Measurements from ENCODE around the gene MAP3K3.

Gene MAP3K3

GRCh38 chr17:63703029-63703428 is 80.8 kb downstream of the MAP3K3 start:
- TF ChIP-seq, protein P1, sequence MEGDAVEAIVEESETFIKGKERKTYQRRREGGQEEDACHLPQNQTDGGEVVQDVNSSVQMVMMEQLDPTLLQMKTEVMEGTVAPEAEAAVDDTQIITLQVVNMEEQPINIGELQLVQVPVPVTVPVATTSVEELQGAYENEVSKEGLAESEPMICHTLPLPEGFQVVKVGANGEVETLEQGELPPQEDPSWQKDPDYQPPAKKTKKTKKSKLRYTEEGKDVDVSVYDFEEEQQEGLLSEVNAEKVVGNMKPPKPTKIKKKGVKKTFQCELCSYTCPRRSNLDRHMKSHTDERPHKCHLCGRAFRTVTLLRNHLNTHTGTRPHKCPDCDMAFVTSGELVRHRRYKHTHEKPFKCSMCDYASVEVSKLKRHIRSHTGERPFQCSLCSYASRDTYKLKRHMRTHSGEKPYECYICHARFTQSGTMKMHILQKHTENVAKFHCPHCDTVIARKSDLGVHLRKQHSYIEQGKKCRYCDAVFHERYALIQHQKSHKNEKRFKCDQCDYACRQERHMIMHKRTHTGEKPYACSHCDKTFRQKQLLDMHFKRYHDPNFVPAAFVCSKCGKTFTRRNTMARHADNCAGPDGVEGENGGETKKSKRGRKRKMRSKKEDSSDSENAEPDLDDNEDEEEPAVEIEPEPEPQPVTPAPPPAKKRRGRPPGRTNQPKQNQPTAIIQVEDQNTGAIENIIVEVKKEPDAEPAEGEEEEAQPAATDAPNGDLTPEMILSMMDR (conservative IDR thresholded peaks at IDR 0.05), result no peak
- no peak for TF ChIP-seq ZFX (IDR thresholded peaks at IDR 0.05)
- H3K27ac ChIP-seq, result no peak overlapping the region

DNA sequence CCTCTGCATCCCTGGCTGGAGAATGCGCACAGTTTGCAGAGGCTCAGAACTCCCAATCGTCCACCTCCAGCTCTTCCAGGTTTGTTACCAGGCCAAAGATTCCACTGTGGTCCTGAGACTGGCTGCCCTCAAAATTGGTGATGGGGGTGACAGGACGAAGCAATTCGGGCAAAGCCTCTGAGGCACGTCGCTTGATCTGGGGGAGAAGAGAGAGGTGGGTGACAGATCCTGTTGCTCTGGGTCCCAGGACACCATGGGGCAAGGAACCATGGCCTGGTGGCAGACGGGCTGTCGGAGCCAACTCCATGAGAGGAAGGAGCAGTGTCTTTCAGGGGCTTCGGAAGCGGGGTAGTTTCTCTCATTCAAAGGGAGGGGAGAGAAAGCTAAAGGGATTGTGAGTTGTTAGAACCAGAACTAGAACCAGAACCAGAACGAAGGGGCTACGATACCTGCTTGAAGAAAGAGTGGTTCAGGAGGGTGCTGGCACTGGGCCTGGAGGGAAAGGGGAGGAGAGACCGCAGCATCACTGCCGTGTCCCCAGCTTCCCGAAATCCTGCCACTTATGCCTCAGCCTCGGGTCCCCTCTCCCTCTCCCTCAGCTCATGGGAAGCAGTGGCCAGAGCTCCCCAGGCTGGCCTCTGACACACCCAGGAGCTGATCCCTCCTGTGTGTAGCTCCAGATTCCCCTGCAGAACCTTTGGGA is 81.5 kb downstream of the MAP3K3 start:
- no peak overlapping the region for H3K27ac ChIP-seq
- TF ChIP-seq, protein P1 (conservative IDR thresholded peaks at IDR 0.05), result no peak
- TF ChIP-seq ZFX (IDR thresholded peaks at IDR 0.05), result no peak

DNA sequence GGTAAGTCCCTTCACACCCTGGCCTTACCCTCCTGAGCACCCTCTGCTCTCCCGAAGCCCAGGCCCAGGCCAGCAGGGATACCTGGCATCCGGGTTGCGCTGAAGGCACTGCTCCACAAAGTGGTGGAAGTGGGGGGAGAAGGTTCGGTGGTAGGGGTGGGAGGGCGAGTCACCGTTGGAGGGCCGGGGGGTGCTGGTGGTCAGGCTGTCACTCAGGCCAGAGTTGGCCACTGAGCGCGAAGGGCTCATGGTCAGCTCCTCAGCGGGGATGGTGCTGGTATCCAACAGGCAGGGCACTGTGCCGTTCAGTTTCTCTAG is 82.0 kb downstream of the MAP3K3 start:
- TF ChIP-seq ZFX (IDR thresholded peaks at IDR 0.05), result no peak
- TF ChIP-seq, protein P1 (conservative IDR thresholded peaks at IDR 0.05), result no peak
- no peak overlapping the region for H3K27ac ChIP-seq

DNA sequence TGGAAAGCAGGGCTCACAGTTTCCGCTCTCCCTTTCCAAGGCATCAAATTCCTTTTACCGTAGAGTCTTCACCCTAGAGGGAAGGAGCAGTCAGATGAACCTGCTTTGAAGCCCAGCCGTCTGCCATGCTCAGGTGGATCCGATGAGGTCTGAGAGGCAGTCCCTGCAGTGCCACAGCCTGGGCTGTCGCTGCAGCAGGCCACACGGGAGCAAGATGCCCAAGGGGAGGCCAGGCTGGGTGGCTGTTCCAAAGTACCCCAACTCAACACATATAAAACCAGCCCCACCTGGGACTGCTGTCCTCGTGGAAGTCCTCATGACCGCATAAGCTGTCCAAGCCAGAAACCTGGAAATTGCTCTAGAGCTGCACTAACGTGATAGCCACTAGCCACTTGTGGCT is 82.6 kb downstream of the MAP3K3 start:
- no peak overlapping the region for H3K27ac ChIP-seq
- no peak for TF ChIP-seq ZFX (IDR thresholded peaks at IDR 0.05)
- TF ChIP-seq, protein P1 (conservative IDR thresholded peaks at IDR 0.05), result no peak

DNA sequence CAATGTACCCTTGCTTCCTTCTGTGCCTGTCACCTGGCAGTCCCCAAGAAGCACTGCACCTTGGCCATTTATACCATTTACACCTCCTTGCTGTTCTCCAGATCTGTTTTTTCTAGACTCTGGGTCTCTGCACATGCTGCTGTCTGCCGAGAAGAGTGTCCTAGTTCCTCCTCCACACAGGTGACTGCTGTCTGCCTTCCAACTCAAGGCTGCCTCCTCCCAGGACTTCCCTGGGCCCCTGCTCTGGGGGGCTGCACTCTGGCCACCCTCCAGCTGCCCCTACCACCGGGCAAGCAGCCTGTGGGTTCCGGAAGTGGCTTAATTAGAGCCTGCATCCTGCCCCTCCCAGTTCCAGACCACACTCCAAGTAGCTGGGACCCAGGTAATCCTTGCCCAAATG is 83.4 kb downstream of the MAP3K3 start:
- TF ChIP-seq, protein P1 (conservative IDR thresholded peaks at IDR 0.05), result no peak
- TF ChIP-seq ZFX (IDR thresholded peaks at IDR 0.05), result no peak

GRCh38 chr17:63706336-63707082 is 84.3 kb downstream of the MAP3K3 start:
- TF ChIP-seq ZFX (IDR thresholded peaks at IDR 0.05), result no peak
- TF ChIP-seq, protein P1 (conservative IDR thresholded peaks at IDR 0.05), result no peak
- H3K27ac ChIP-seq, result no peak overlapping the region

More for the DNA sequence above, 83.4 kb downstream of the MAP3K3 start:
- no peak overlapping the region for H3K27ac ChIP-seq

DNA sequence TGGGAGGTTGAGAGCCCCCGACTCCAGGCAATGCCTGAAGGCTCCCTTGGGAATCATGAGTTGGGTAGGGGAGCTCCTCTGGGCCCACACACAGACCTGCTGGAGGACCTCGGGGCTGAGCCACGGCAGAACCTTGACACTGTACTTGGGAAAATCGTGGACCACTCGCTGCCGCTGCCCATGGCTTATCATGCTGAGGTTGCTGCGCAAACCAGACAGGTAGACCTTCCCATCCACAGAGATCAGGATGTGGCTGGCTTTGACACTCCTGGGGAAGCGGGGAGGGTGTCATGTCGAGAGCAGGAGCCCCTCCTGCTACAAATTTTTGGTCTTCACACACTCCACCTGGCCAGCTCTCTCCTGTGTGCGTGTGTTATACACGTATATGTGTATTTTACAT is 84.9 kb downstream of the MAP3K3 start:
- H3K27ac ChIP-seq, result no peak overlapping the region
- no peak for TF ChIP-seq ZFX (IDR thresholded peaks at IDR 0.05)
- TF ChIP-seq, protein P1 (conservative IDR thresholded peaks at IDR 0.05), result no peak
